Memory B cell (primary cell): Measurements from ENCODE around the gene EED.
"Not testable (repeated sequence)": the region's sequence is repeated elsewhere in the genome, so short reads cannot be mapped to it uniquely, and the experiment has no call there.

Experiments
- ATAC-seq: fragments of 150-1000 bp; cut with Tn5 transposase; 2 replicates; pipeline ENCODE4 v1.10.0; 2021; ENCODE audit warnings: low read depth, mild to moderate bottlenecking, moderate library complexity
- DNase-seq, 2 donors: peaks; one replicate each; pipeline ENCODE4 v3.0.0; 2022; ENCODE audit warnings: low spot score in 2 of 2
- H3K27ac Mint-ChIP-seq: one replicate; pipeline ENCODE4 v1.8.0; 2022; ENCODE audit warnings: mild to moderate bottlenecking, moderate library complexity, mixed read lengths
- H3K27me3 Mint-ChIP-seq: one replicate; pipeline ENCODE4 v1.8.0; 2022; ENCODE audit warnings: mixed read lengths
- H3K36me3 Mint-ChIP-seq: one replicate; pipeline ENCODE4 v1.8.0; 2022; ENCODE audit warnings: mild to moderate bottlenecking, mixed read lengths
- H3K4me1 Mint-ChIP-seq: one replicate; pipeline ENCODE4 v1.8.0; 2022; ENCODE audit warnings: mixed read lengths
- H3K4me3 Mint-ChIP-seq: one replicate; pipeline ENCODE4 v1.8.0; 2022; ENCODE audit warnings: mild to moderate bottlenecking, moderate library complexity, mixed read lengths
- H3K9me3 Mint-ChIP-seq: one replicate; pipeline ENCODE4 v1.8.0; 2022; ENCODE audit warnings: mixed read lengths

EED gene

GRCh38 chr11:86277741-86278140 is 33.2 kb downstream of the EED start:
- Mint-ChIP-seq H3K27ac (no peak overlapping the region), H3K9me3 (peaks cover 4% of the 10 kb centered on the region), H3K36me3 (peaks cover 50% of the 10 kb centered on the region), H3K27me3 (no peaks in the 10 kb centered on the region), H3K4me3 (no peak overlapping the region), H3K4me1 (peaks cover 19% of the 10 kb centered on the region)
- DNase-seq, result no peak
- ATAC-seq, result no peak

DNA sequence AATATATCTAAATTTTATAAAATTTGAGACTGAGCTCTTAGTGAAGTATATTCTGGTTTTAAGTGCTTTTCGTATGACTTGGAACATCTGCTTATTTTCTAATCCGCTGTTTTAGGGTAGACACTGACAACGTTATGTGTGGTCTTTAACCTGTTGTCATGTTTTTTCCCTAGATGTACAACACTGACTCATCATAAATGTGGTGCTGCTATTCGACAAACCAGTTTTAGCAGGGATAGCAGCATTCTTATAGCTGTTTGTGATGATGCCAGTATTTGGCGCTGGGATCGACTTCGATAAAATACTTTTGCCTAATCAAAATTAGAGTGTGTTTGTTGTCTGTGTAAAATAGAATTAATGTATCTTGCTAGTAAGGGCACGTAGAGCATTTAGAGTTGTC is 33.7 kb downstream of the EED start:
- H3K27ac Mint-ChIP-seq, result no peak overlapping the region
- peaks cover 46% of the 10 kb centered on the region for H3K36me3 Mint-ChIP-seq
- H3K9me3 Mint-ChIP-seq, result peaks cover 4% of the 10 kb centered on the region
- H3K4me1 Mint-ChIP-seq, result peaks cover 16% of the 10 kb centered on the region
- H3K4me3 Mint-ChIP-seq, result no peak overlapping the region
- no peaks in the 10 kb centered on the region for H3K27me3 Mint-ChIP-seq
- DNase-seq, result no peak
- no peak for ATAC-seq

GRCh38 chr11:86279747-86280146 is 35.2 kb downstream of the EED start:
- peaks cover 9% of the 10 kb centered on the region for H3K4me1 Mint-ChIP-seq
- H3K27me3 Mint-ChIP-seq, result no peaks in the 10 kb centered on the region
- peaks cover 40% of the 10 kb centered on the region for H3K36me3 Mint-ChIP-seq
- ATAC-seq (no peak), DNase-seq (no peak)
- H3K27ac Mint-ChIP-seq, result peak overlapping the region; percentile 7
- H3K4me3 Mint-ChIP-seq, result no peak overlapping the region
- peaks cover 4% of the 10 kb centered on the region for H3K9me3 Mint-ChIP-seq

DNA sequence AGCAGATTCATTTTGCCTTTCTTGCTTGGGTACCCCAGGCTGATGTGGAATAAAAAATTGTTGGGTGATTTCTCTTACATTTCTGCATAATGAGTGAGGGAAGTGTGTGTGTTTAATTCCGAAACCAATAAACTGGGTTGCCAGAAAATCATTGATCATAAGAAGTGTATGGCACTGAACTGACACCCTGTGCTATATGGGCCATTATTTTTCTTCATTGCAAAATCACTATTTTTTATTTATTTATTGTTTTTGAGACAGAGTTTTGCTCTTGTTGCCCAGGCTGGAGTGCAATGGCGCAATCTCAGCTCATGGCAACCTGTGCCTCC is 42.9 kb downstream of the EED start:
- Mint-ChIP-seq H3K4me1 (peaks cover 19% of the 10 kb centered on the region), H3K27me3 (no peaks in the 10 kb centered on the region), H3K27ac (peak overlapping the region; percentile 76), H3K4me3 (peak overlapping the region; percentile 69), H3K36me3 (peaks cover 2% of the 10 kb centered on the region), H3K9me3 (no peaks in the 10 kb centered on the region)
- ATAC-seq, result no peak
- DNase-seq, result no peak

GRCh38 chr11:86288776-86289507 is 44.4 kb downstream of the EED start:
- H3K27me3 Mint-ChIP-seq, result no peaks in the 10 kb centered on the region
- peak; percentile 12 for ATAC-seq
- no peak overlapping the region for H3K4me3 Mint-ChIP-seq
- H3K27ac Mint-ChIP-seq, result peak overlapping the region; percentile 88
- H3K36me3 Mint-ChIP-seq, result no peaks in the 10 kb centered on the region
- no peaks in the 10 kb centered on the region for H3K9me3 Mint-ChIP-seq
- DNase-seq, result no peak
- peaks cover 19% of the 10 kb centered on the region for H3K4me1 Mint-ChIP-seq

DNA sequence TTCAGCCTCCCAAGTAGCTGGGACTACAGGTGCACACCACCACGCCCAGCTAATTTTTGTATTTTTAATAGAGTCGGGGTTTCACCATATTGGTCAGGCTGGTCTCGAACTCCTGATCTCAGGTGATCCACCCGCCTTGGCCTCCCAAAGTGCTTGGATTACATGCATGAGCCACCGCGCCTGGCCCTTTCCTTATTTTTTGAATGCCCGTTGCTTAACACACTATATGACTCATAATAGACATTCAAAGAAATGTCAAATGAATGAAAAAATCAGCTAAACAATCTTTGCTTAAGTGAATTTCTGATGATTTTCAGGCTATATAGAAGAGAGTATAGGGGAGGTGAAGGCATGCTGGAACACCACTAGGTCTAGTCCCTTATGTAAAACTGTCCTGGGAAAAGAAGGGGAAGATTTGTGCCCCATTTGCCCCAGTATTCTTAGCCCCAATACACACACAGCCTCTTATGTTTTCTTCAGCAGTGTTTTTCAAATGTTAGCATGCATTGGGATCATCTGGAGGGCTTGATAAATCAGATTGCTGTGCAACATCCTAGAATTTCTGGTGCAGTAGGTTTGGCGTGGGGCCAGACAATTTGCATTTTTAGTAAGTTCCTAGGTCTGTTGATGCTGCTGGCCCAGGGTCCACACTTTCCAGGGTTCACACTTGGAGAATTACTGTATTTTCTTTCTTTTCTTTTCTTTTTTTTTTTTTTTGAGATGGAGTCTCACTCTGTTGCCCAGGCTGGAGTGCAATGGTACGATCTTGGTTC is 45.1 kb downstream of the EED start:
- H3K4me3 Mint-ChIP-seq, result not testable (repeated sequence)

GRCh38 chr11:86291466-86292262 is 47.1 kb downstream of the EED start:
- H3K27ac Mint-ChIP-seq, result no peak overlapping the region
- H3K27me3 Mint-ChIP-seq, result no peaks in the 10 kb centered on the region
- H3K36me3 Mint-ChIP-seq, result no peaks in the 10 kb centered on the region
- H3K9me3 Mint-ChIP-seq, result no peaks in the 10 kb centered on the region
- H3K4me1 Mint-ChIP-seq, result peaks cover 15% of the 10 kb centered on the region
- peak; percentile 21 for ATAC-seq
- peak; percentile 50 to 52 for DNase-seq
- H3K4me3 Mint-ChIP-seq, result no peak overlapping the region

More for the DNA sequence above, 45.1 kb downstream of the EED start:
- Mint-ChIP-seq H3K27ac (peak overlapping the region; percentile 88), H3K4me1 (peaks cover 17% of the 10 kb centered on the region)
- not testable (repeated sequence) for DNase-seq, H3K36me3 Mint-ChIP-seq, H3K9me3 Mint-ChIP-seq, ATAC-seq, H3K27me3 Mint-ChIP-seq

DNA sequence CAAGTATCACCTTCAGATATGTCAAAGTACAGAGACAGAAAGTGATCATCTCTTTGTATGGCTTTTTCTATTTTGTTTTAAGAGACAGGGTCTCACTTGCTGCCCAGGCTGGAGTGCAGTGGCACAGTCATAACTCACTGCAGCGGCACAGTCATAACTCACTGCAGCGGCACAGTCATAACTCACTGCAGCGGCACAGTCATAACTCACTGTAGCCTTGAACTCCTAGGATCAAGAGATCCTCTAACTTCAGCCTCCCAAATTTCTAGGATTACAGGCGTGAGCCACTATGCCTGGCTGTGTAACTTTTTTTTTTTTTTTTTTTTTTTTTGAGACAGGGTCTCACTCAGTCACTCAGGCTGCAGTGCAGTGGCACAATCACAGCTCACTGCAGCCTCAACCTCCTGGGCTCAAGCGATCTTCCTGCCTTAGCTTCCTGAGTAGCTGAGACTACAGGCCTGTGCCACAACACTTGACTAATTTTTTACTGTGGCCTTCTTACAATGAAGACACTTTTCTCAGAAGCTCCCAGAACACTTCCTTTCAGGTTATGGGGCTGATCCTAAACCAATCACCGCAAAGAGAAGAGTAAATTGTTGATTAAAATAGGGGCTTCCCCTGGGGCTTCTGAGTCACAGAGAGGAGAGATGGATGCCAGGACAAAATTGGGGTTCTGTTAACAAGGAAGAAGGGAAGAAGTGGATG is 48.5 kb downstream of the EED start:
- Mint-ChIP-seq H3K27ac (no peak overlapping the region), H3K9me3 (no peaks in the 10 kb centered on the region), H3K4me1 (peaks cover 9% of the 10 kb centered on the region), H3K27me3 (no peaks in the 10 kb centered on the region), H3K36me3 (no peaks in the 10 kb centered on the region), H3K4me3 (no peak overlapping the region)
- no peak for DNase-seq
- ATAC-seq, result peak; percentile 26

- H3K27me3 Mint-ChIP-seq, result no peaks in the 10 kb centered on the region
- no peak for ATAC-seq
- no peaks in the 10 kb centered on the region for H3K36me3 Mint-ChIP-seq
- H3K4me1 Mint-ChIP-seq, result peaks cover 6% of the 10 kb centered on the region
- no peak overlapping the region for H3K4me3 Mint-ChIP-seq
- H3K27ac Mint-ChIP-seq, result no peak overlapping the region
- no peak for DNase-seq
- no peaks in the 10 kb centered on the region for H3K9me3 Mint-ChIP-seq
Measured at GRCh38 chr11:86294026-86294425, 49.5 kb downstream of the EED start.

DNA sequence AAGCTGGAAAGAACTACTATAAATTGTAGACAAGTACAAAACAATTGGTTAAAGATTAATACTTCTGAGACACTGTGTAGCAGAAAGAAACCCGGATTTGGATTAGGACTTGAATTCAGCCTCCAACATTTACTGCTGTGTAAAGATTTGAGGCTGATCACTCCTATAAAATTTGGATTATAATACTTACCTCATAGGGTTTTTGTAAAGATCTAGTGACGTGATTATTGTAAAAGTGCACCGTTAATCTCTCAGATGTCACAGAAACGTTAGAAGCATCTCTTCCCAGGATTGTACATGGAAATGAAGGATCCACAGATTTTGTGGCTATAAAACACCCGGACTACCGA is 57.2 kb downstream of the EED start:
- no peaks in the 10 kb centered on the region for H3K9me3 Mint-ChIP-seq
- H3K36me3 Mint-ChIP-seq, result peaks cover 1% of the 10 kb centered on the region
- no peaks in the 10 kb centered on the region for H3K27me3 Mint-ChIP-seq
- peaks cover 8% of the 10 kb centered on the region for H3K4me1 Mint-ChIP-seq
- DNase-seq (no peak), ATAC-seq (no peak)
- peak overlapping the region; percentile 98 for H3K4me3 Mint-ChIP-seq
- H3K27ac Mint-ChIP-seq, result peak overlapping the region; percentile 95

- H3K36me3 Mint-ChIP-seq, result peaks cover 1% of the 10 kb centered on the region
- H3K4me3 Mint-ChIP-seq, result peak within 1 kb of the TSS; percentile 98
- peak within 1 kb of the TSS; percentile 95 for H3K27ac Mint-ChIP-seq
- ATAC-seq (peak; percentile 99), DNase-seq (peak; percentile 71 to 77)
- no peaks in the 10 kb centered on the region for H3K9me3 Mint-ChIP-seq
- peaks cover 8% of the 10 kb centered on the region for H3K4me1 Mint-ChIP-seq
- no peaks in the 10 kb centered on the region for H3K27me3 Mint-ChIP-seq
Measured at GRCh38 chr11:86302092-86302793, 57.7 kb downstream of the EED start, which contains the start of gene HIKESHI. Gene HIKESHI (plus strand): TSS chr11:86302240. CDS start chr11:86302449, 209 bp downstream.

GRCh38 chr11:86303257-86303656 is 58.7 kb downstream of the EED start:
- Mint-ChIP-seq H3K27ac (no peak overlapping the region), H3K4me1 (peaks cover 8% of the 10 kb centered on the region), H3K36me3 (peaks cover 1% of the 10 kb centered on the region), H3K4me3 (peak overlapping the region; percentile 98), H3K27me3 (no peaks in the 10 kb centered on the region), H3K9me3 (no peaks in the 10 kb centered on the region)
- ATAC-seq, result no peak
- no peak for DNase-seq

- not testable (repeated sequence) for ATAC-seq, H3K9me3 Mint-ChIP-seq, H3K27ac Mint-ChIP-seq, DNase-seq, H3K27me3 Mint-ChIP-seq, H3K4me3 Mint-ChIP-seq
- Mint-ChIP-seq H3K36me3 (peaks cover 29% of the 10 kb centered on the region), H3K4me1 (peaks cover 19% of the 10 kb centered on the region)
Measured at GRCh38 chr11:86308710-86309109, 64.2 kb downstream of the EED start.
